Caco-2 (cell line): ENCODE measurements around the gene SHROOM3. TPM values are rescaled to one million over a fixed set of nuclear protein-coding genes. Genes with fewer than 3 reads are reported as not detected.

Experiments used
- BruUV-seq: library from RNA; stranded (reverse); fragments of 400-500 nt; replicated peaks from 2 replicates; lab custom pipeline; 2021; lab: Mats Ljungman, UMichigan
- CTCF ChIA-PET: fragments of 300-600 bp; sonication (Branson Sonifier 250); formaldehyde crosslinking; loops from one replicate; lab custom pipeline; 2022; ENCODE audit warnings: antibody characterized with exemption; lab: Charles Lee
- POLR2A ChIA-PET: fragments of 300-600 bp; sonication (Branson Sonifier 250); formaldehyde crosslinking; loops from one replicate; lab custom pipeline; 2022; ENCODE audit warnings: antibody characterized with exemption; lab: Charles Lee
- DNase-seq, 2 experiments: peaks; one replicate each; pipeline versions ENCODE4 v3.0.0 to v3.0.0-alpha.2; 2020 to 2022
- H3K27me3 ChIP-seq: replicated peaks from 2 replicates; pipeline ENCODE4 v1.6.0; 2011; ENCODE audit warnings: low read length; ENCODE audit not compliant: control insufficient read depth, insufficient read depth
- H3K36me3 ChIP-seq: 2 replicates; pipeline ENCODE4 v1.5.1; 2011; ENCODE audit warnings: low read length; ENCODE audit not compliant: control insufficient read depth, insufficient read depth
- H3K4me1 ChIP-seq: fragments of 250-450 bp; sonication (Bioruptor Pico); 2 replicates; pipeline ENCODE4 v1.5.1; 2020; ENCODE audit warnings: mild to moderate bottlenecking
- H3K4me3 ChIP-seq: 2 replicates; pipeline ENCODE4 v1.5.1; 2011; ENCODE audit warnings: low read depth, mild to moderate bottlenecking, control low read depth, low read length
- H3K9me3 ChIP-seq: fragments of 250-450 bp; sonication (Bioruptor Pico); 2 replicates; pipeline ENCODE4 v1.5.1; 2020; ENCODE audit warnings: mild to moderate bottlenecking, moderate library complexity
- H3K27ac Mint-ChIP-seq: one replicate; pipeline ENCODE4 v1.8.0; 2022; ENCODE audit warnings: mixed read lengths; ENCODE audit not compliant: unreplicated experiment
- H3K27me3 Mint-ChIP-seq: one replicate; pipeline ENCODE4 v1.8.0; 2022; ENCODE audit warnings: mixed read lengths; ENCODE audit not compliant: insufficient read depth, unreplicated experiment
- H3K36me3 Mint-ChIP-seq: one replicate; pipeline ENCODE4 v1.8.0; 2022; ENCODE audit warnings: mild to moderate bottlenecking, mixed read lengths; ENCODE audit not compliant: insufficient read depth, unreplicated experiment
- H3K4me1 Mint-ChIP-seq: one replicate; pipeline ENCODE4 v1.8.0; 2022; ENCODE audit warnings: low read depth, mixed read lengths; ENCODE audit not compliant: unreplicated experiment
- H3K4me3 Mint-ChIP-seq: one replicate; pipeline ENCODE4 v1.8.0; 2022; ENCODE audit warnings: mild to moderate bottlenecking, moderate library complexity, mixed read lengths; ENCODE audit not compliant: unreplicated experiment
- H3K9me3 Mint-ChIP-seq: one replicate; pipeline ENCODE4 v1.8.0; 2022; ENCODE audit warnings: mixed read lengths; ENCODE audit not compliant: unreplicated experiment
- intact Hi-C: fragments of 100-400 bp; cut with micrococcal nuclease; formaldehyde crosslinking; loops from one replicate; pipeline ENCODE4 v1.10.0; 2022; ENCODE audit not compliant: unreplicated experiment
- total RNA-seq: library from RNA; stranded (reverse); gene quantifications from 2 replicates; pipeline ENCODE4 v1.2.3, GENCODE V29; 2022
- TF ChIP-seq, protein P1 (sequence below), 2 experiments: fragments of 200-600 bp in 1 of 2; IDR thresholded peaks; 1 replicate in 1 of 2; 2 replicates in 1 of 2; pipeline versions ENCODE4 v1.5.1 to v1.8.0; 2011 to 2022; ENCODE audit warnings: antibody characterized with exemption in 1 of 2, control low read depth in 1 of 2, inconsistent platforms in 1 of 2, low read depth in 1 of 2, low read length in 1 of 2, mild to moderate bottlenecking in 1 of 2, moderate library complexity in 1 of 2; ENCODE audit not compliant: insufficient read depth in 1 of 2, severe bottlenecking in 1 of 2, unreplicated experiment in 1 of 2

The SHROOM3 gene
- total RNA-seq, 1 experiment from 2014 or later: 16.3 TPM

DNA sequence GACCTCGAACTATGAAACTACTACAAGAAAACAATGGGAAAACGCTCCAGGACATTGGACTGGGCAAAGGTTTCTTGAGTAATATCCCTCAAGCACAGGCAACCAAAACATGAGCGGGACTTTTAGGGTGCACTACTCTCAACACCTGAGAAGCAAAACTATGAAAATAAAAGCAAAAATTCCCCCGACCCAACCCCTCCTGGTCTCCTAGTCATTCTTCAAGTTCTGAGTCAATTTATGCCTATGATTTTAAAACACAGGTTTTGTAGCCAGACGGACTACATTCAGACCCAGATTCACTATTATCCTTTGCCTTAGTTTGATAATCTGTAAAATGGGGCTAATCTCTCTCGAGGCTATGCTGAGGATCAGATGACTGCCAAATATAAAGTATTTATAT, 365.9 kb downstream of the SHROOM3 start:
- intact Hi-C loops: no loop called here
- Mint-ChIP-seq H3K36me3 (no peaks in the 10 kb centered on the region), H3K9me3 (peaks cover 20% of the 10 kb centered on the region), H3K27me3 (no peaks in the 10 kb centered on the region), H3K4me3 (no peak overlapping the region), H3K4me1 (peaks cover 13% of the 10 kb centered on the region), H3K27ac (no peak overlapping the region)
- ChIA-PET CTCF (no interaction called here), POLR2A (no interaction called here)
- no peaks in the 10 kb centered on the region for H3K27me3 ChIP-seq
- no peaks in the 10 kb centered on the region for H3K36me3 ChIP-seq
- no peak overlapping the region for H3K4me3 ChIP-seq
- BruUV-seq: no TSS peak
- peaks cover 16% of the 10 kb centered on the region for H3K4me1 ChIP-seq
- TF ChIP-seq, protein P1, sequence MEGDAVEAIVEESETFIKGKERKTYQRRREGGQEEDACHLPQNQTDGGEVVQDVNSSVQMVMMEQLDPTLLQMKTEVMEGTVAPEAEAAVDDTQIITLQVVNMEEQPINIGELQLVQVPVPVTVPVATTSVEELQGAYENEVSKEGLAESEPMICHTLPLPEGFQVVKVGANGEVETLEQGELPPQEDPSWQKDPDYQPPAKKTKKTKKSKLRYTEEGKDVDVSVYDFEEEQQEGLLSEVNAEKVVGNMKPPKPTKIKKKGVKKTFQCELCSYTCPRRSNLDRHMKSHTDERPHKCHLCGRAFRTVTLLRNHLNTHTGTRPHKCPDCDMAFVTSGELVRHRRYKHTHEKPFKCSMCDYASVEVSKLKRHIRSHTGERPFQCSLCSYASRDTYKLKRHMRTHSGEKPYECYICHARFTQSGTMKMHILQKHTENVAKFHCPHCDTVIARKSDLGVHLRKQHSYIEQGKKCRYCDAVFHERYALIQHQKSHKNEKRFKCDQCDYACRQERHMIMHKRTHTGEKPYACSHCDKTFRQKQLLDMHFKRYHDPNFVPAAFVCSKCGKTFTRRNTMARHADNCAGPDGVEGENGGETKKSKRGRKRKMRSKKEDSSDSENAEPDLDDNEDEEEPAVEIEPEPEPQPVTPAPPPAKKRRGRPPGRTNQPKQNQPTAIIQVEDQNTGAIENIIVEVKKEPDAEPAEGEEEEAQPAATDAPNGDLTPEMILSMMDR (IDR thresholded peaks at IDR 0.05; ENCODE audit: insufficient read depth in 1 of 2, low read depth in 1 of 2, low read length in 1 of 2, severe bottlenecking in 1 of 2, unreplicated experiment in 1 of 2): no peak
- H3K9me3 ChIP-seq: no peaks in the 10 kb centered on the region
- DNase-seq: no peak

GRCh38 chr4:76801621-76802235, 366.7 kb downstream of the SHROOM3 start:
- Histone ChIP-seq H3K4me3 (no peak overlapping the region), H3K4me1 (peaks cover 16% of the 10 kb centered on the region), H3K36me3 (no peaks in the 10 kb centered on the region), H3K9me3 (no peaks in the 10 kb centered on the region), H3K27me3 (no peaks in the 10 kb centered on the region)
- intact Hi-C loops: no loop called here
- BruUV-seq: no TSS peak
- Mint-ChIP-seq H3K27ac (no peak overlapping the region), H3K4me3 (no peak overlapping the region), H3K27me3 (no peaks in the 10 kb centered on the region), H3K9me3 (peaks cover 27% of the 10 kb centered on the region), H3K36me3 (no peaks in the 10 kb centered on the region), H3K4me1 (peaks cover 13% of the 10 kb centered on the region)
- ChIA-PET CTCF (no interaction called here), POLR2A (no interaction called here)
- DNase-seq: no peak
- TF ChIP-seq, protein P1 (IDR thresholded peaks at IDR 0.05; ENCODE audit: insufficient read depth in 1 of 2, low read depth in 1 of 2, low read length in 1 of 2, severe bottlenecking in 1 of 2, unreplicated experiment in 1 of 2): no peak

DNA sequence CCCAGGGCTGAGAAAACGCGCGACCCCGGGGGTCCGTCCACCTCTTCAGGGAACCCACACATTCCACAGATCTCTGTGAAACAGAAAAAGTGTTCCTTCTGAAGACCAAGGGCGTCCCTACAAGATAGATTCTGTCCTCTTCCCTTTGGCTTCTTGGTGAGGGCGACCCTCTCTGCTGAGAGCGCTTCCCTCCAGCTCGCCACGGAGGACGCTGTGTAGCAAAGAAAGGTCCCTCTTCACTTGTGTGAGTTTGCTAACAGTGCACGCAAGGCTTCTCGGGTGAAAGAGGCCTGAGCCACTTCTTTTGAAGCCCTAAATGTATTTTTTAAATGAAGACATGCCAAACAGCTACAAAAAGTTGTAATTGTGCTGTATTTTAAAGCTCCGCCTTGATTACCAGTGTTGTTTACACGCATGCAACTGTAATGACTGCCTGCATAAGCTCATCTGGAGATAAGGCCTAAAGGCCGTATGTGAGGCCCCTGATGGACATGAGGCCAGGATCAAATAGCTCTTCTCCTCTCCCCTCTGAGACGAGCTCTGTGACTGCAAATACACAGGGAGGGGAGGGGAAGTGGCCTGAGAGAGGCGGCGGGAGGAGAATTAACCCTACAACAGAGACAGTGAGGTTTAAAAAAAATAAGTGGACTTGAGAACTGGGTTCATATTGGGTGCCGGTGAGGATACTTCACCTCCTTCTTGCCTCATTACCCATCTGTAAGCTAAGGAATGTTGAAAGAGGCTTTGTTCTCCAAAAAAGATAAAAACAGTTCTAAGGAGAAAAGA, 367.4 kb downstream of the SHROOM3 start:
- no peak overlapping the region for H3K4me3 ChIP-seq
- no TSS peak for BruUV-seq
- H3K4me1 ChIP-seq: peaks cover 16% of the 10 kb centered on the region
- H3K27me3 Mint-ChIP-seq: no peaks in the 10 kb centered on the region
- no peaks in the 10 kb centered on the region for H3K36me3 ChIP-seq
- H3K4me1 Mint-ChIP-seq: peaks cover 13% of the 10 kb centered on the region
- DNase-seq: peak in 1 of 2 experiments; percentile 38
- intact Hi-C loops: no loop called here
- peaks cover 33% of the 10 kb centered on the region for H3K9me3 Mint-ChIP-seq
- no peaks in the 10 kb centered on the region for H3K27me3 ChIP-seq
- TF ChIP-seq, protein P1 (IDR thresholded peaks at IDR 0.05; ENCODE audit: insufficient read depth in 1 of 2, low read depth in 1 of 2, low read length in 1 of 2, severe bottlenecking in 1 of 2, unreplicated experiment in 1 of 2): no peak
- no peaks in the 10 kb centered on the region for H3K9me3 ChIP-seq
- ChIA-PET POLR2A (no interaction called here), CTCF (no interaction called here)
- peak overlapping the region; percentile 32 for H3K27ac Mint-ChIP-seq
- no peaks in the 10 kb centered on the region for H3K36me3 Mint-ChIP-seq
- no peak overlapping the region for H3K4me3 Mint-ChIP-seq
